GM21447 (cell line): ENCODE data around the gene TMEM115.

ENCODE experiments used
- ATAC-seq: cut with Tn5 transposase; IDR thresholded peaks from one replicate; pipeline ENCODE4 v1.9.1; 2021; ENCODE audit not compliant: unreplicated experiment

TMEM115 gene

DNA sequence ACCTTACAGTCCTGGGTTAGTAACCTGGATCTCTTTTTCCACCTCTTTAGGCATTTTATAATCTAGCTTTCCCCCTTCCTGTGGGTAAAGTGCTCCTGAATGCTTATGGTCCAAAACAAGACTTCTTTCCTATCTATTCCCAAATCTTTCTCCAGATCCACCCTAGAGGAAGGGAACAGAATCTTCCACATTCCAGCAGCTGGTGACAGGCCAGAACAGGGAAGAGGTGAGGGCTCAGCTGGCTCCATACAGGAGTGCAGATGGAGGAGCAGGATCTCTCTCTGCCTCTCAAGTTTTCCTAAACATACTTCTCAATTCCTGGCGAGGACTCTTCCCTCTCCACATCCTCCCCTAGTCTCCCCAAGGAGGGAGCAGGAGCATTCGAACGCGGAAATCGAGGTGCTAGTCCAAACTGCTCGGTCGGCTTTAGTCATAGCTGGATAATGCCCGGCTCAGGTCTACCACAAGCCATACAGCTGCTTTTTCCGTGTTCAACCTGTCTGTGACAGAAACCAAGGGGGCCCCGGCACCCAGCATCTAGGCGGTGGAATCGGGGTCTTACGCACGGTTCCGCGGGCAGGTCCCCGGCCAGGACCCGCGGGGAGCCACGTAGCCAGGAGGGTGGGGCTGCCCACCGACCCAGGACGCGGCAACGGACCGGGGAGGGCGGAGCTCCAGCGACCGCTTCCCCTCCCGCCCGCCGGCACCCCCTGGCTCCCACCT is 22.7 kb downstream of the TMEM115 start:
- peak; percentile 23 for ATAC-seq

- ATAC-seq: no peak
Observed at GRCh38 chr3:50334339-50335075, 24.8 kb downstream of the TMEM115 start.

DNA sequence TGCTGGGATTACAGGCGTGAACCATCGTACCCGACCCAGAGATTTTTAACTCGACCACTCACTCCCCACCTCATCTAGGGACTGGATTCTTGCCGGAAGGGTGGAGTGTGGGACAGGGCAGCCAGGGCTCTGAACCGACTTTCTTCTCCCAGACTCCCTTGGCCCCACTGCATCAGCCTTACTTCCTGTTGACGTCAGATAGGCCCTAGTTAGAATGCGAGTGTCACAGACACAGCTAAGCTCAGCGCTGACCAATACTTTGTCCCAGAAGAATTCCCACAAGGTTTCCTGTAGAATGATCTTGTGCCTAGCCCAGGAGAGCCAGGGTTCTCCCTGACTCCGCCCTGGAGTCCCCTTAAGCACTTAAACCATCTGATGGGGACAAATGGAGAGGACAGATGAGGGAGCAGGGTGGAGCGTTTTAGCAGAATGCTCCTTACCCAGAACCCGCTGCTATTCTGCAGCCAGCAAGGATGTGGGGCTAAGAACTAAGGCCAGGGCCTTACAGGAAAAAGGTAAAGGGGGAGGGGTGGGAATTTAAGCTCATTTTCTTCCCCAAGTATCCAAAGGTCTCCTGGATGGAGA is 25.5 kb downstream of the TMEM115 start:
- no peak for ATAC-seq

DNA sequence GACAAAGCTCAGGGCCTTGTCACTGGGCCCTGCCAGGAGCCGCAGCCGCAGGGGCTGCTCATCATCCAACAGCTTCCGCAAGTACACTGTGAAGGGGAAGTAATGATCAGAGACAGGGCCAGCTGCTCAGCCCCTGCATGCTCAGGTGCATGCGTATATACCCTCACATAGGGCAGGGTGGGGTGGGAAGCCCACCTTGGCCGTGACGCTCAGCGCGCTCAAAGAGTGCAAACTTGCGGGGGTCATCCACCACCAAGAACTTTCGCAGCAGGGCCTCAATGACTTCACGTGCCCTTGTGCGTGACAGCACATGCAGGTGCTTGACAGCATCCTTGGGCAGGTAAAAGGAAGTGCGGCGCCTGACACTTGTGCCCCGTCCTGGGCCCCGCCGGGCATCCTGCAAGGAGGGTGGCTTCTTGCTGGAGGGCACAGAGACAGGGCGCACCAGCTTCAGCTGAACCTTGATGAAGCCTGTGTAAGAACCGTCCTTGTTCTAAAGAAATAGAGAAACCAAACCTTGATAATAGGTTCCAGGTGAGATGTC is 27.9 kb downstream of the TMEM115 start:
- no peak for ATAC-seq

- ATAC-seq: no peak
Observed at GRCh38 chr3:50330330-50330729, 29.0 kb downstream of the TMEM115 start.

DNA sequence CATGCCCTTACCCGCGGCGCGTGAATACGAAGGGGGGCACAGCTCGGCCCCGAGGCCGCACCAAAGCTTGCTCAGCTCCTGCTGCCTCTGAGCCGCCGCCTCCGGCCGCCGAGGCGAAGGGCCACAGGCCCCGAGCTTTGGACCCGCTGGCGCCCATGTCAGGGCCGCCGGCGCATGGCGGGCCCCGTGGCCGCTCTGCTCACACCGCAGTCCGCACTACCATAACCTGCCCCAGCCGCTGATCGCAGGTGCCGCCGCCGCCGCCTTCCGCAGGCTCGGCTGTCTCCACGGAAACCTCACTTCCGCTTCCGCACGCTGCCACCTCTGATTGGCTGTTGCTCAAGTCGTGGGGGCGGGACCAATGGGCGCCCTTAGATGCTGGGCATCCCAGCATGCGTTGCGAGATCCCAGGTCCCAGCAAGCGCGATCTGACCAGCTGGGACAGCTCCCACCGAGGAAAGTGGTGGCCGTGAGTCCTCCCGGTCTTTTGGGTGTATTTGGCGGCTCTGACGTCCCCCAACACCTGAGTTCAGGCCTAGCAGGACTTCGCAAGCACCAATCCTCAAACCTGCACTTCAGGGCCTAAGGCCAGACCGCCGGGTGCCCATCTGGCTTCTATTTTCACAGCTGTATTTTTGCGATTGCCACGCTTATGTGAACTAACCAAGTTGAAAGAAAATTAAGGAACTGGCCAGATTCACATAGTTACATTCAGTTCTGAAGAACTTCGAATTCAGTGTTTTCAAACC is 31.2 kb downstream of the TMEM115 start, which contains the start of gene TUSC2:
TUSC2 (minus strand) TSS at position 281 of the 749 bp plus-strand sequence; CDS start at position 157, 124 bp downstream.
- peak; percentile 85 for ATAC-seq

DNA sequence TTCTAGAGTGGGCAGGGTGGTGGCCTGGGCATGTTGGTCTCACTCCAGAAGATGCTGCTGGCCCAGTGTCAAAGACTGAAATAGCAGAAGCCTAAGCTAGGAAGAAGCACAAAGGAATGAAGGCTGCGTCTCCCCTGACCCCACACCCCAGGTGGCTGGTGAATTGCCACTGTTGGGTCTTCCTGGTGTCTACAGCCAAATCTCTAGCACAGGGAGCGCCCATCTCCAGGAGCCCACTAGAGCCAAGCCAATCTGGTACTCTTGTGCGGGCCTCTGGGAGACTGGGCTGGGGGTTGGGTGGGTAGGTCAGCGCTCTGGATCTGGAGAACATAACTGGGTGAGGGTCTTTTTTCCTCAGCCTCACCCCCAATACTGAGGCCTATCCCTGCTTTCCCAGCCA is 32.2 kb downstream of the TMEM115 start:
- no peak for ATAC-seq

- ATAC-seq: no peak
Observed at GRCh38 chr3:50326182-50326541, 33.2 kb downstream of the TMEM115 start.

- ATAC-seq: no peak
Observed at GRCh38 chr3:50325497-50326181, 33.7 kb downstream of the TMEM115 start.

DNA sequence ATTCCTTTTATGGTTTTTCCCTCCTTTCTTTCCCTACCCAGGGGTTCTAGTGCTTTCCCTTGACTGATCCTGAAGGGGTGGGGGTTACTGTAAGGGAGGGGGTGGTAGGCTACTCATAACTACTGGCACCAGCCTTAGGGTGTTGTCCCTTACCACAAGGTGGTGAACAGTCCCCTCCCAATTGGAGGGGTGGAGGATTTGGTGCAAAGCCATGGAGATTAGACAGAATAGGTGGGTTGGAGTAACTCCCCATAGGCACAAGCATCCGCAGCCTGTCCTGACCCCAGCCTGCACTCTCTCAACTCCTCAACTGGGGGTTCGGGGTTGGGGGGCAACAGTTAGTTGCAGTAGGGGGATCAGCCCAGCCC is 34.2 kb downstream of the TMEM115 start:
- ATAC-seq: no peak

GRCh38 chr3:50324351-50325112 is 34.8 kb downstream of the TMEM115 start:
- ATAC-seq: no peak

DNA sequence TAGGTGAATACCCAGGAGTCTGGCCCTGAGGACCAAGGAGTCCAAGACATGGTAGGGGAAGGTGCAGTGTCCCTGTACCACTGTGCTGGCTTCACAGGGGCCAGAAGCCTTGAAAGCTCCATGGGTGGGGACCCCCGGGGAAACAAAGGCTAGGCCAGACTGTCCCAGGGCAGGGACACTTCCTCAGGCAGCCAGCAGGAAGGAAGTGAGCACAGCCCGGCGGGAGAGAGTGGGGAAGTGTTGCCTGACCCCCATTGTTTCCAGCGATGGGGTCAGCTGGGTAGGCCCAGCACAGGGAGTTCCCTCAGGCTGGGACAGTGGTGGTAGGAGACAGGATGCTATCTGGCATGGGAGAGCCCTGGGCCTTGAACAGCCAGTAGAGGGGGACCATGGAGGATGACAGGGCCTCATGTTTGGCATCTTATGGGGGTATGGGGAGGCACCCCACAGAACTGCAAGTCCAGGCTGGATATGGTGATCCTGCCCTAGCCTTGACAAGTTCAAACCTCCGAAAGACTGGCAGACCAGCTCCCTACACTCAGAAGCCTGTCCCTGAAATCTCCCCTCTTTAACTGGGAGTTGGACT is 35.6 kb downstream of the TMEM115 start:
- no peak for ATAC-seq

DNA sequence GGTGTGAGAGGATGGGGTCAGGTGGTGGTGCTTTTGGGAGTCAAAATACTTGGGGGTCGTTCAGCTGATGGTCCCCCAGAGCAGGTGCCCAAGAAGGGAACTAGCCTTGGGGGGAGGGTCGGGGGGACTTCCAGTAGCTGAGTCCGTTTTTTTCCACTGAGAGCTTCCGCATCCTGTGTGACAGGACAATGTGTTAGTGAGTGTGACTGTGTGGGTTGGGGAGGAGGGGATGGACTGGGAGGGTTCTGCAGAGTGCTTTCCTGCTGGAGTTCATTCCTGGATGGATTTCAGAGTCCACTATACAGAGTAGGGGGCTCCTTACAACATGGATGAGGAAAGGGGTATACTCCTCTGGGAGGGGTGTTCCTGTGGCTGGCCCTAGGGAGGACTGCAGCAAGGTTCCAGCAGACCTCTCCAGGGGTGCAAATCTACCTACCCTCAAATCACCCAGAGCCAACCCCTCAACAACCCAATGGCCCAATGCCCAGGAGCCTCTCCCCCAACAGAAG is 36.2 kb downstream of the TMEM115 start:
- ATAC-seq: no peak

DNA sequence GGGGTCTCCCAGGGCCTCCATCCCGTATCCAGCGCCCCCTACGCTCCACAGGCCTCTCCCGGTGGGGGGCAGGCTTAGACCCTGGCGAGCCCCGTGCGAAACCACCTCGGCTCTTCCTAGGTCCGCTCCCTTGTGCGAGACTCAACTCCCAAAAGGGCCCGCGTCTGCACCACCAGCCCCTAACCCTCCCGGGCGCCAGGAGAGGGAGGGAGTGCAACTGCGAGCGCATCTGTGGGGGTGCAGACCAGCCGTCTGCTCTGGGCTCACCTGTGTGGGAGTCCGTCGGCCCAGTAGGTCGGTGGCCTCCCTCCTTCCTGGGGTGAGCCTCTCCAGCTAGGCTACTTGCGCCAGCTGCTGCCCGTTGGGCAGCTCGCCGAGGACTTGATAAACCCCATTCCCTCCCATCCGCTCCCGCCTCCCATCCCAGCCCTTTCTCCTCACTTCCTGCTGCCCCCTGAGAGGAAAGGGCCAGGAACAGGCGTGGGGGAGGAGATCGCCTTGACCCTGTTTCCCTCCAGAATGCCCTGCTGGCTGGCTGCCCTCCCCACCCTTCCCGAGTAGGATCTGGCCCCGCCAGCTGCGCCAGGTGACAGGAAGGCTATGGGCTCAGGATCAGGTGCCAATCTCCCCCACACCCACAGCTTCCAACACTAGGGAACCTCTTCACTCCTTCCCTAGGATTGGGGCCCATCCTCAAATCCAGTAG is 36.8 kb downstream of the TMEM115 start, which contains the start of gene HYAL2:
HYAL2 (minus strand) TSS at position 360 of the 706 bp plus-strand sequence. CDS start 2,256 bp downstream, outside the sequence.
- no peak for ATAC-seq

GRCh38 chr3:50322115-50322385 is 37.3 kb downstream of the TMEM115 start:
- no peak for ATAC-seq

- ATAC-seq: peak; percentile 81
Observed at GRCh38 chr3:50321336-50322114, 37.8 kb downstream of the TMEM115 start.

DNA sequence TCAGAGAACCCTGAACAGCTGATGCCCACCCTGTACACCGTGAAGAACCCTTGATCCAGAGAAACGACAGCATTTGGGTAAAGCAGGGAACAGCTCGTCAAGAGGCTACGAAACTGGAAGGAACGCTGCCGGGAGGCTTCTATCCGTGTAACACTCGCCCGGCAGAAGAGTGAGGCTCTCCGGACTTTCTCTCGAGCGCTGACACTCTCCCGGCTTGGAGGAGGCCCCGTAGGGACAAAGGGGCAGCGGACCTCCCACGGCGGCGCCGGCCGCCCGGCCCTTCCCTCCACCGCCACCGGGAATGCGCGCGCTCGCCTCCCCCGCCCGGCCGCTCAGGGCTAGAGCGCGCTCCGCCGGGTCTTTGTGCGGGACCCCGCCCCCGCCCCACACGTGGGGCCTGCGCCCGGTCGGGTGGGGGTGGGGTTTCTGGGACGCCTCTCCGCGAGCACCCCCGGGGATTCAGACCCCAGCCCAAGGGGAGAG is 38.4 kb downstream of the TMEM115 start:
- peak; percentile 55 for ATAC-seq
